ENCODE measurements around the gene SPATA19. TPM values are rescaled to one million over a fixed set of nuclear protein-coding genes. Genes with fewer than 3 reads are reported as not detected.

The SPATA19 gene, protein sequence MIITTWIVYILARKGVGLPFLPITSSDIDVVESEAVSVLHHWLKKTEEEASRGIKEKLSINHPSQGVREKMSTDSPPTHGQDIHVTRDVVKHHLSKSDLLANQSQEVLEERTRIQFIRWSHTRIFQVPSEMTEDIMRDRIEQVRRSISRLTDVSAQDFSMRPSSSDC
- total RNA-seq, result not detected

DNA sequence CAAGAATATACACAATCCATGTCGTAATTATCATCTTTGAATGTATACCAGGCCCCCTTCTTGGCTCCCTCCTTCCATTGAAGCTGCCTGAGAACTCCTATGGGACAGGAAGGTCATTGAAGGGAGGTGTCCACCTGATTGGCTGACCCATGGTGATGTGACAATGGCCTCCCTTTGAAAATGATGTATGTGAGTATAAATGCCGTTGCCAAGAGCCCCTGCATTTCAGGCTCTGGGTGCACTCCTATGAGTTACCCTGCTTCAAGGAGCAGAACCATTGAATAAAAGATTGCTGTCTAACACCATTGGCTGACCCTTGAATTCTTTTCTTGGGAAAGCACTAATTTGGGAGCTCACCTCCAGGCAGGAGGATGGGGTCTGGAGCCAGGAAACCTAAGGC is at the start of gene SPATA19:
Gene SPATA19, minus strand, starts transcription at position 101 of the 400 bp plus-strand sequence. Its CDS starts 67 bp downstream, at position 34.
- Histone ChIP-seq H3K27me3 (no peaks in the 10 kb centered on the region), H3K9me3 (no peaks in the 10 kb centered on the region), H3K4me3 (no peak within 1 kb of the TSS), H3K36me3 (no peaks in the 10 kb centered on the region), H3K27ac (no peak within 1 kb of the TSS), H3K4me1 (no peaks in the 10 kb centered on the region)
- DNase-seq, result no peak
- intact Hi-C loops (cut with DNase I; ENCODE audit: low total_unique reads), result no loop called here
- no peak for TF ChIP-seq POLR2A (IDR thresholded peaks at IDR 0.05)
- TF ChIP-seq, protein P1, sequence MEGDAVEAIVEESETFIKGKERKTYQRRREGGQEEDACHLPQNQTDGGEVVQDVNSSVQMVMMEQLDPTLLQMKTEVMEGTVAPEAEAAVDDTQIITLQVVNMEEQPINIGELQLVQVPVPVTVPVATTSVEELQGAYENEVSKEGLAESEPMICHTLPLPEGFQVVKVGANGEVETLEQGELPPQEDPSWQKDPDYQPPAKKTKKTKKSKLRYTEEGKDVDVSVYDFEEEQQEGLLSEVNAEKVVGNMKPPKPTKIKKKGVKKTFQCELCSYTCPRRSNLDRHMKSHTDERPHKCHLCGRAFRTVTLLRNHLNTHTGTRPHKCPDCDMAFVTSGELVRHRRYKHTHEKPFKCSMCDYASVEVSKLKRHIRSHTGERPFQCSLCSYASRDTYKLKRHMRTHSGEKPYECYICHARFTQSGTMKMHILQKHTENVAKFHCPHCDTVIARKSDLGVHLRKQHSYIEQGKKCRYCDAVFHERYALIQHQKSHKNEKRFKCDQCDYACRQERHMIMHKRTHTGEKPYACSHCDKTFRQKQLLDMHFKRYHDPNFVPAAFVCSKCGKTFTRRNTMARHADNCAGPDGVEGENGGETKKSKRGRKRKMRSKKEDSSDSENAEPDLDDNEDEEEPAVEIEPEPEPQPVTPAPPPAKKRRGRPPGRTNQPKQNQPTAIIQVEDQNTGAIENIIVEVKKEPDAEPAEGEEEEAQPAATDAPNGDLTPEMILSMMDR (IDR thresholded peaks at IDR 0.05), result no peak

DNA sequence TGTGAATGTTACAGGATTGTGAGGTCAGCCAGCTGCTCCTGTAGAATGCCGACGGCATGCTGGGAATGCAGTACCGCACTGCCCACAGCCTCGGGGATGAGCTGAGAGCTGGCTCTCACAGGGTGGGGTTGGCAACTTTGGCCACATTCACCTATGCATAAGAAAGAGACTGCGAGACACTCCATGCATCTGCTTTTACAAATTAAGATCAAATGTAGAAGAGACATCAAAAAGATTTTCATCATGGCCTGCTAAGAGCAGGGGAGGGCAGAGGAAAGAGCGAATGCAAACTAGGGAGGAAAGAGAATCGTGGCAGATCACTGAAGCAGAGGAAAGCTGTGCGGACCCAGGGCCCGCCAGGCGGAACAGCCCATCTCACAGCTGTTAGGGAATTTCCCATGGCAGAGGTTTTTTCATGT is 49.8 kb upstream of the SPATA19 start:
- TF ChIP-seq, protein P1 (IDR thresholded peaks at IDR 0.05), result no peak
- TF ChIP-seq POLR2A (IDR thresholded peaks at IDR 0.05), result no peak
- no peak overlapping the region for H3K27ac ChIP-seq
- H3K4me3 ChIP-seq, result no peak overlapping the region
- no peaks in the 10 kb centered on the region for H3K27me3 ChIP-seq
- DNase-seq, result no peak
- H3K4me1 ChIP-seq, result no peaks in the 10 kb centered on the region
- intact Hi-C loops (cut with DNase I; ENCODE audit: low total_unique reads), result no loop called here
- H3K36me3 ChIP-seq, result no peaks in the 10 kb centered on the region
- H3K9me3 ChIP-seq, result no peaks in the 10 kb centered on the region

DNA sequence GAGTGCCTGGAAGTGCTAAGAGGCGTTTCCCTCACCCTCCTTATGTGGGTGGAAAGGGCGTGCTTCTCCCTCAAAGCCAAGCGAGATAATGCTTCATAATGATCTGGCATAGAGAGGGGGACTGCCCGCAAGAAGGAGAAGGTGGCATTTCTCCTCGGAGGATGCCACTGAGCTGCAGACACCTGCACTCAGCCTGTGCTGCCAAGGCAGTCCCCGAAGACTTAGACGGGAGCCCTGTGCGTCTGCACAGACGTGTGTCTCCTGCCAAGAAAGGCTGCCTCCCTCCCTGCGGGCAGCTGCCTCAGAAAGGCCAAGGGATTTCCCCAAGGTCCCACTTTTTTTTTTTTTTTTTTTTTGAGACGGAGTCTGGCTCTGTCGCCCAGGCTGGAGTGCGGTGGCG is 48.1 kb upstream of the SPATA19 start:
- Histone ChIP-seq H3K27me3 (no peaks in the 10 kb centered on the region), H3K36me3 (no peaks in the 10 kb centered on the region), H3K4me1 (no peaks in the 10 kb centered on the region), H3K4me3 (no peak overlapping the region), H3K27ac (no peak overlapping the region), H3K9me3 (no peaks in the 10 kb centered on the region)
- TF ChIP-seq POLR2A (IDR thresholded peaks at IDR 0.05), result no peak
- TF ChIP-seq, protein P1 (IDR thresholded peaks at IDR 0.05), result no peak
- DNase-seq, result no peak
- intact Hi-C loops (cut with DNase I; ENCODE audit: low total_unique reads), result no loop called here

DNA sequence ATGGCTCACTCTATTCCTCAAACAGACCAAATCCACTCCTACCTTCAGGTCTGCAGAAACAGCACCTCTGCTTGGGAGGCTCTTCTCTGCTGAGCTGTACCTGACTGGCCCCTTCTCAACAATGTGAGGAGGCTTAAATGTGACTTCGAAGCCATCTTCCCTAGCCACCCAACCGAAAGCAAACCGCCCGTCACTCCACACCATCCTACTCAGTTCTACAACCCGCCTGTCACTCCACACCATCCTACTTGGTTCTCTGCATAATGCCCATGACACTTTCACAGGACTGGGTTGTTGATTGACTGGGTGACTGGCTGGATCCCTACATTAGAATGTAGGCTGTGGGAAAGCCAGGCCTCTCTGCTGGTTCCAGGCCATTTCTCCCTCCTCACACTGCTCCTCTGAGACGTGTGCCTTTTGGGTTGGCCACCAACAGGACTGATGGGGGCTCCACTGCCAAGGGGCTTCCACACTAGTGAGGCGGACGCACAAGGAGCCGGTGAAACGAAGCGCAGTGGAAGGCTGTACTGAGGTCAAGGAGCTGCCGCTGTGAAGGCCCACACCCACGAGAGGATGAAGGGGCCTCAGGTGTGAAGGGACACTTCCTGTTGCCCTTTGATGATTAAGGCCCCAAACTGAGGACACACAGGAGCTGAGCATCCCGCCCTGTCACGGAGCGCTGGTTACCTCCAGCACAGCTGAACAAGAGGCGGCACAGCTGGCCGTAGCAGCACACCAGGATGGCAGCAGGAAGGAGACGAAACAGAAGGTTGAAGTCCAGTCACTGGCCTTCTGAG is 47.5 kb upstream of the SPATA19 start:
- H3K36me3 ChIP-seq, result no peaks in the 10 kb centered on the region
- no peak overlapping the region for H3K4me3 ChIP-seq
- no peak for TF ChIP-seq POLR2A (IDR thresholded peaks at IDR 0.05)
- TF ChIP-seq, protein P1 (IDR thresholded peaks at IDR 0.05), result no peak
- H3K27me3 ChIP-seq, result no peaks in the 10 kb centered on the region
- no peaks in the 10 kb centered on the region for H3K4me1 ChIP-seq
- intact Hi-C loops (cut with DNase I; ENCODE audit: low total_unique reads), result no loop called here
- H3K9me3 ChIP-seq, result no peaks in the 10 kb centered on the region
- no peak overlapping the region for H3K27ac ChIP-seq
- no peak for DNase-seq

DNA sequence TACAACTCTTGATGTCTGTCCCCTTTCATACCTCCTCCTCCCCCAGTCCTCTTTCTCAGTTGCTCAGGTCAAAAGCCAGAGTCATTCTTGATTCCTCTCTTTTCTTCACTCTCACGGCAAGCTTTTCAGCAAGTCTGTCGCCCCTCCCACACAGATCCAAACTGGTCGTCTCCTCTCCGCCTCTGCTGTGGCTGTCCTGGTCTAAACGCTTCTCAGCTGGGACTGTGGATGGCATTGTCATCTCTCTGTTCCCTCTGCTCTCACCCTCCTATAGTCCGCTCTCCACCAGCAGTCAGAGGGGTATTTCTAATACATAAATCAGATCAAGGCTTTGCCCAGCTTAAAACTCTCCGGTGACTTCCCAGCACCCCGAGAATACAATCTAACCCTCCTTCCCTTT is 46.8 kb upstream of the SPATA19 start:
- no peak for TF ChIP-seq POLR2A (IDR thresholded peaks at IDR 0.05)
- TF ChIP-seq, protein P1 (IDR thresholded peaks at IDR 0.05), result no peak
- no peaks in the 10 kb centered on the region for H3K36me3 ChIP-seq
- H3K9me3 ChIP-seq, result no peaks in the 10 kb centered on the region
- no peak overlapping the region for H3K4me3 ChIP-seq
- H3K27ac ChIP-seq, result no peak overlapping the region
- no peaks in the 10 kb centered on the region for H3K27me3 ChIP-seq
- intact Hi-C loops (cut with DNase I; ENCODE audit: low total_unique reads), result no loop called here
- no peak for DNase-seq
- no peaks in the 10 kb centered on the region for H3K4me1 ChIP-seq
